ENCODE results near the gene DBNL. TPM values are rescaled to one million over a fixed set of nuclear protein-coding genes. Genes with fewer than 3 reads are reported as not detected.

The DBNL gene
- total RNA-seq, 1 donor from 2014 or later = 177 TPM

DNA sequence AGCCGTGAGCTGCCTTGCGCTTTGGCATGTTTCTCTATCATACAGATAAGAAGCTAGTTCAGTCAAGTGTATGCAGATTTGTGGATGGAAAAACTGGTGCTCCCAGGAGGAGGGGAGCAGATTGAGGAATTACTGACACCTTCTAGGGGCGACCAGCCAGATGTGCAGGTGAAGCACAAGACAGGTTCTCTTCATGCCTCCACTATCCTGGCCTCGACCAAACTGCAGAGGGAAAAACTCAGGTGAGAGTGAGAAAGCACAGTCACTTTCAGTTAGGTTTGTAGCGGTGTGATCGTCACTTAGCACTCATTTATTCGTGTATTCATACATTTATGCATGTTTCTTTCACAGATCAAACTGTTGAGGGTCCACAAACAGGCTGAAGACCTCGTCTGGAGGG is 600 bp upstream of the DBNL start:
- Histone ChIP-seq H3K4me3 (peak overlapping the region; percentile 86 to 96), H3K9me3 (no peaks in the 10 kb centered on the region), H3K36me3 (peaks cover 3 to 5% of the 10 kb centered on the region in 2 donors), H3K27me3 (no peaks in the 10 kb centered on the region), H3K27ac (peak overlapping the region; percentile 86 to 89), H3K4me1 (peaks cover 0 to 9% of the 10 kb centered on the region in 2 donors)
- no peak for DNase-seq (ENCODE audit: low spot score in 2 of 2)
- TF ChIP-seq, protein P1, sequence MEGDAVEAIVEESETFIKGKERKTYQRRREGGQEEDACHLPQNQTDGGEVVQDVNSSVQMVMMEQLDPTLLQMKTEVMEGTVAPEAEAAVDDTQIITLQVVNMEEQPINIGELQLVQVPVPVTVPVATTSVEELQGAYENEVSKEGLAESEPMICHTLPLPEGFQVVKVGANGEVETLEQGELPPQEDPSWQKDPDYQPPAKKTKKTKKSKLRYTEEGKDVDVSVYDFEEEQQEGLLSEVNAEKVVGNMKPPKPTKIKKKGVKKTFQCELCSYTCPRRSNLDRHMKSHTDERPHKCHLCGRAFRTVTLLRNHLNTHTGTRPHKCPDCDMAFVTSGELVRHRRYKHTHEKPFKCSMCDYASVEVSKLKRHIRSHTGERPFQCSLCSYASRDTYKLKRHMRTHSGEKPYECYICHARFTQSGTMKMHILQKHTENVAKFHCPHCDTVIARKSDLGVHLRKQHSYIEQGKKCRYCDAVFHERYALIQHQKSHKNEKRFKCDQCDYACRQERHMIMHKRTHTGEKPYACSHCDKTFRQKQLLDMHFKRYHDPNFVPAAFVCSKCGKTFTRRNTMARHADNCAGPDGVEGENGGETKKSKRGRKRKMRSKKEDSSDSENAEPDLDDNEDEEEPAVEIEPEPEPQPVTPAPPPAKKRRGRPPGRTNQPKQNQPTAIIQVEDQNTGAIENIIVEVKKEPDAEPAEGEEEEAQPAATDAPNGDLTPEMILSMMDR (IDR thresholded peaks at IDR 0.05) = no peak
- intact Hi-C loops (cut with DNase I) = loop anchor here (2.0 kb wide), 1 partner anchor 21 kb away; the partner anchor contains the start of gene PGAM2

GRCh38 chr7:44045226-44046014 is 918 bp downstream of the DBNL start:
- peak overlapping the region; percentile 86 to 89 for H3K27ac ChIP-seq
- peak overlapping the region; percentile 86 to 96 for H3K4me3 ChIP-seq
- no peaks in the 10 kb centered on the region for H3K27me3 ChIP-seq
- DNase-seq (ENCODE audit: low spot score in 2 of 2) = no peak
- TF ChIP-seq, protein P1 (IDR thresholded peaks at IDR 0.05) = no peak
- peaks cover 13 to 19% of the 10 kb centered on the region in 2 donors for H3K36me3 ChIP-seq
- intact Hi-C loops (cut with DNase I) = loop anchor here (2.0 kb wide), 1 partner anchor 19 kb away; the partner anchor contains the start of gene PGAM2
- H3K9me3 ChIP-seq = no peaks in the 10 kb centered on the region
- H3K4me1 ChIP-seq = peaks cover 0 to 9% of the 10 kb centered on the region in 2 donors

DNA sequence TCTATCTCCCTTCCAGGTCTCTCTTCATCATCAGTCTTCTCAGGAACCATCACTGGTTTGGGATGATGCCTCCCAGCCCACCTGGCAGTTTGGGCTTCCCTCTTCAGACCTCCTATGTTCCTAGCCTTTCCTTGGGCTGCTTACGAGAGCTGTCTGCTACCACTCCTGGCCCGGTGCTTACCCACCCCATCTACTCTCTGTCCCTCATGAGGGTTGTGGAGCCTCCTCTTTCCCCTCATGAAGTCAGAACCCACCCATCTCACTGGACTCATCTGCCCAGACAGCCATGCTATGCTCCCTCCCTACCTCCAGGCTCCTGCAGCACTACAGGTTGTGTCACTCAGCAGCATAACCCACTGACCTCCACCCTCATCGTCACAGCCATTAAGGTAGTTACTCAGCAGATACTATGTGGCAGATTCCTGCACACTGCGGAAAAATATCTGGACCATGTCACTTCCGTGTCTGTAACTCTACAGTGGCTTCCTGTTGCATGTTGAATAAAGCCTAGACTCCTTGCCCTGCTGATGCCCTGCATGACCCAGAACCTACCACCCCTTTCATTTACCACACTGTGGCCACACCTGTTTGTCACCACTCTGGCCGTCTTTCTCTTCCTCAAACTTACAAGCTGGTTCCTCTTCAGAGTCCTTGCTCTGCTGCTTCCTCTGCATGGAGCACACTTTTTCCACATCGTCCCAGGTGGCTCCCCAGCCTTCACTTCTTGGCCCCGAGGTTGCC is 2.0 kb downstream of the DBNL start:
- Histone ChIP-seq H3K9me3 (no peaks in the 10 kb centered on the region), H3K27ac (no peak overlapping the region), H3K4me3 (peak overlapping the region in 1 of 2 donors; percentile 86), H3K27me3 (no peaks in the 10 kb centered on the region), H3K36me3 (peaks cover 22 to 30% of the 10 kb centered on the region in 2 donors), H3K4me1 (peaks cover 0 to 9% of the 10 kb centered on the region in 2 donors)
- intact Hi-C loops (cut with DNase I) = no loop called here
- TF ChIP-seq, protein P1 (IDR thresholded peaks at IDR 0.05) = no peak
- DNase-seq (ENCODE audit: low spot score in 2 of 2) = no peak

- Histone ChIP-seq H3K36me3 (peaks cover 34 to 47% of the 10 kb centered on the region in 2 donors), H3K27me3 (no peaks in the 10 kb centered on the region), H3K4me3 (no peak overlapping the region), H3K9me3 (no peaks in the 10 kb centered on the region), H3K4me1 (peaks cover 0 to 9% of the 10 kb centered on the region in 2 donors), H3K27ac (no peak overlapping the region)
- TF ChIP-seq, protein P1 (IDR thresholded peaks at IDR 0.05) = no peak
- intact Hi-C loops (cut with DNase I) = no loop called here
- DNase-seq (ENCODE audit: low spot score in 2 of 2) = no peak
These were observed 3.7 kb downstream of the DBNL start for GRCh38 chr7:44048031-44048795.
